ENCODE results near the gene ANKRD2.

GRCh38 chr10:97612386-97612785, 39.8 kb downstream of the ANKRD2 start:
- TF ChIP-seq HCFC1 (IDR thresholded peaks at IDR 0.05; ENCODE audit: low read length) (no peak), FOS (IDR thresholded peaks at IDR 0.05; ENCODE audit: borderline replicate concordance, extremely low read depth, insufficient read length) (no peak), EP300 (IDR thresholded peaks at IDR 0.05; ENCODE audit: borderline replicate concordance in 1 of 2, control insufficient read depth in 1 of 2, low read depth in 2 of 2, low read length in 2 of 2) (no peak), GABPA (IDR thresholded peaks at IDR 0.05; ENCODE audit: low read depth) (no peak), CHD4 (IDR thresholded peaks at IDR 0.05) (no peak)

Measured in GM12878 (cell line).